Liver (tissue), 2 donors: ENCODE results near the gene AKR1C1.

ENCODE experiments used
- TF ChIP-seq, protein P1 (sequence below): IDR thresholded peaks from 2 replicates; pipeline ENCODE4 v1.6.1; 2016; ENCODE audit warnings: antibody characterized with exemption
- TF ChIP-seq, protein P2 (sequence below): fragments of 150-350 bp; IDR thresholded peaks from 2 replicates; pipeline ENCODE4 v1.5.1; 2017; ENCODE audit warnings: improper control_type of control experiment, low read depth, low read length; ENCODE audit not compliant: missing input control
- donor health status: healthy.

DNA sequence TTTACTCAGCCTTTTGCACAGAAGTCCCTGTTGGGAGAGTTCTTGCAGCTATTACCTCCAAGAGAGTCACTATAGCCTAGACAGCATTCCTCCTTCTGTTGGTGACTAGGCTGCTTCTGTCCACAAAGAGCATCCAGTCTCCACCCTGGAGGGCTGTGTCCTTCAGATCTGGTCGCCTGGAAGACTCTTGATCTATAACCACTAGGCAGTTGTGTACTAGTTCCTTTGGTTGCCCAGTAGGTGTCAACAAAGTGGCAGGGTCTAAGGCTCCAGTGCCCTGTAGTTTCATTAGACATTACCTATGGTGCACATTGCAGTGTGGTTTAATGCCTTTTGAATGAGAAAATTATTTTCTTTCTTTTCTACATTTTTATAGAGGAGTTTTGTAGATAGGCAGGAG is 51.7 kb downstream of the AKR1C1 start:
- TF ChIP-seq, protein P1, sequence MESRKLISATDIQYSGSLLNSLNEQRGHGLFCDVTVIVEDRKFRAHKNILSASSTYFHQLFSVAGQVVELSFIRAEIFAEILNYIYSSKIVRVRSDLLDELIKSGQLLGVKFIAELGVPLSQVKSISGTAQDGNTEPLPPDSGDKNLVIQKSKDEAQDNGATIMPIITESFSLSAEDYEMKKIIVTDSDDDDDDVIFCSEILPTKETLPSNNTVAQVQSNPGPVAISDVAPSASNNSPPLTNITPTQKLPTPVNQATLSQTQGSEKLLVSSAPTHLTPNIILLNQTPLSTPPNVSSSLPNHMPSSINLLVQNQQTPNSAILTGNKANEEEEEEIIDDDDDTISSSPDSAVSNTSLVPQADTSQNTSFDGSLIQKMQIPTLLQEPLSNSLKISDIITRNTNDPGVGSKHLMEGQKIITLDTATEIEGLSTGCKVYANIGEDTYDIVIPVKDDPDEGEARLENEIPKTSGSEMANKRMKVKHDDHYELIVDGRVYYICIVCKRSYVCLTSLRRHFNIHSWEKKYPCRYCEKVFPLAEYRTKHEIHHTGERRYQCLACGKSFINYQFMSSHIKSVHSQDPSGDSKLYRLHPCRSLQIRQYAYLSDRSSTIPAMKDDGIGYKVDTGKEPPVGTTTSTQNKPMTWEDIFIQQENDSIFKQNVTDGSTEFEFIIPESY: no peak
- TF ChIP-seq, protein P2, sequence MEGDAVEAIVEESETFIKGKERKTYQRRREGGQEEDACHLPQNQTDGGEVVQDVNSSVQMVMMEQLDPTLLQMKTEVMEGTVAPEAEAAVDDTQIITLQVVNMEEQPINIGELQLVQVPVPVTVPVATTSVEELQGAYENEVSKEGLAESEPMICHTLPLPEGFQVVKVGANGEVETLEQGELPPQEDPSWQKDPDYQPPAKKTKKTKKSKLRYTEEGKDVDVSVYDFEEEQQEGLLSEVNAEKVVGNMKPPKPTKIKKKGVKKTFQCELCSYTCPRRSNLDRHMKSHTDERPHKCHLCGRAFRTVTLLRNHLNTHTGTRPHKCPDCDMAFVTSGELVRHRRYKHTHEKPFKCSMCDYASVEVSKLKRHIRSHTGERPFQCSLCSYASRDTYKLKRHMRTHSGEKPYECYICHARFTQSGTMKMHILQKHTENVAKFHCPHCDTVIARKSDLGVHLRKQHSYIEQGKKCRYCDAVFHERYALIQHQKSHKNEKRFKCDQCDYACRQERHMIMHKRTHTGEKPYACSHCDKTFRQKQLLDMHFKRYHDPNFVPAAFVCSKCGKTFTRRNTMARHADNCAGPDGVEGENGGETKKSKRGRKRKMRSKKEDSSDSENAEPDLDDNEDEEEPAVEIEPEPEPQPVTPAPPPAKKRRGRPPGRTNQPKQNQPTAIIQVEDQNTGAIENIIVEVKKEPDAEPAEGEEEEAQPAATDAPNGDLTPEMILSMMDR: peak; percentile 52
